K562 (cell line): ENCODE results near the gene ACVR1C. TPM values are rescaled to one million over a fixed set of nuclear protein-coding genes. Genes with fewer than 3 reads are reported as not detected.

Experiments used
- EP400 ChIP-seq: fragments of 450-650 bp; IDR thresholded peaks from 2 replicates; pipeline ENCODE4 v1.6.1; 2017; ENCODE audit warnings: antibody characterized with exemption, mild to moderate bottlenecking, moderate library complexity
- L3MBTL2 ChIP-seq: fragments of 450-650 bp; IDR thresholded peaks from 2 replicates; pipeline ENCODE4 v1.6.1; 2016; ENCODE audit warnings: mild to moderate bottlenecking, moderate library complexity
- NBN ChIP-seq: fragments of 450-650 bp; IDR thresholded peaks from 2 replicates; pipeline ENCODE4 v1.6.1; 2016; ENCODE audit warnings: low read depth, mild to moderate bottlenecking
- ZNF584 ChIP-seq: fragments of 200-800 bp; sonication (Bioruptor generic); IDR thresholded peaks from 2 replicates; pipeline ENCODE4 v1.6.1; 2016; ENCODE audit warnings: low read depth, mild to moderate bottlenecking, missing genetic modification characterization, missing compliant biosample characterization
- polyA plus RNA-seq, 8 experiments: library from polyadenylated mRNA; depleted of rRNA in 4 of 8; stranded (reverse) in 5 of 8; unstranded in 3 of 8; fragments of >200 nt; fragmentation: Nextera tagmentation in 2 of 8; fragmentation: Illumina TruSeq in 1 of 8; extraction: Ambion mirVana in 2 of 8; extraction: Trizol in 1 of 8; gene quantifications; 2 replicates each; pipeline versions ENCODE4 v1.2.1 to v1.2.3, GENCODE V29; 2011 to 2014; ENCODE audit warnings: inconsistent platforms in 1 of 8, missing spikeins in 1 of 8
- total RNA-seq, 7 experiments: library from RNA; depleted of rRNA in 6 of 7; stranded (reverse); fragments of >200 nt in 6 of 7; fragmentation: Illumina TruSeq in 2 of 7; extraction: Trizol in 2 of 7; gene quantifications; 2 replicates each; pipeline versions ENCODE4 v1.2.1 to v1.2.3, GENCODE V29; 2011 to 2021; ENCODE audit warnings: low replicate concordance in 1 of 7
- TF ChIP-seq, protein P1 (sequence below): fragments of 450-650 bp; IDR thresholded peaks from 2 replicates; pipeline ENCODE4 v1.6.1; 2016; ENCODE audit warnings: low read depth
- TF ChIP-seq, protein P2 (sequence below): fragments of 250-450 bp; sonication (Bioruptor Pico); IDR thresholded peaks from 2 replicates; pipeline ENCODE4 v1.5.0; 2021; ENCODE audit warnings: mild to moderate bottlenecking, borderline replicate concordance
- TF ChIP-seq, protein P3 (sequence below): fragments of 450-650 bp; formaldehyde crosslinking; IDR thresholded peaks from 2 replicates; pipeline ENCODE4 v1.4.0; 2022; ENCODE audit warnings: missing genetic modification characterization

Gene ACVR1C
- total and polyA plus RNA-seq, 9 of the 15 experiments (the other 6 are each of a cell fraction or from before 2014, with no cell fraction given) = 0.05 to 0.58 (median 0.28) TPM

DNA sequence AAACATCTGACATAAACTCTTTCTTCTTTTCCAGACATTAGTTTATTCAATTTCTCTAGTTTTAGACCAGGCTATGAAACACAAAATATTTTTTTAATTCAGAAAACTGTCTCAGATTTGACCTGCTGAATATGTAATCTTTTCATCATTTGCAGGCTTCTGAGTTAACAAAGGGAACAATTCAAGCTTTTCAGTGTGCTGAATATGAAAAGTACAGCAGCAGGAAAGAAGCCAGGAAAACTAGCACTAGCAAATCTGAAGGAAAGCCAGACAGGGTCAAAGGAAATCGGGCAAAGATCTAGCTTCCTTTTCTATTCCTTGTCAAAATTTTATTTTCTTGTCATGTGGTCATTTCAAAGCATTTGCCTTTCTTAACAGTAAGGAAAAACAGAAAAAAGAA, 35.3 kb downstream of the ACVR1C start (continued):
- TF ChIP-seq, protein P1, sequence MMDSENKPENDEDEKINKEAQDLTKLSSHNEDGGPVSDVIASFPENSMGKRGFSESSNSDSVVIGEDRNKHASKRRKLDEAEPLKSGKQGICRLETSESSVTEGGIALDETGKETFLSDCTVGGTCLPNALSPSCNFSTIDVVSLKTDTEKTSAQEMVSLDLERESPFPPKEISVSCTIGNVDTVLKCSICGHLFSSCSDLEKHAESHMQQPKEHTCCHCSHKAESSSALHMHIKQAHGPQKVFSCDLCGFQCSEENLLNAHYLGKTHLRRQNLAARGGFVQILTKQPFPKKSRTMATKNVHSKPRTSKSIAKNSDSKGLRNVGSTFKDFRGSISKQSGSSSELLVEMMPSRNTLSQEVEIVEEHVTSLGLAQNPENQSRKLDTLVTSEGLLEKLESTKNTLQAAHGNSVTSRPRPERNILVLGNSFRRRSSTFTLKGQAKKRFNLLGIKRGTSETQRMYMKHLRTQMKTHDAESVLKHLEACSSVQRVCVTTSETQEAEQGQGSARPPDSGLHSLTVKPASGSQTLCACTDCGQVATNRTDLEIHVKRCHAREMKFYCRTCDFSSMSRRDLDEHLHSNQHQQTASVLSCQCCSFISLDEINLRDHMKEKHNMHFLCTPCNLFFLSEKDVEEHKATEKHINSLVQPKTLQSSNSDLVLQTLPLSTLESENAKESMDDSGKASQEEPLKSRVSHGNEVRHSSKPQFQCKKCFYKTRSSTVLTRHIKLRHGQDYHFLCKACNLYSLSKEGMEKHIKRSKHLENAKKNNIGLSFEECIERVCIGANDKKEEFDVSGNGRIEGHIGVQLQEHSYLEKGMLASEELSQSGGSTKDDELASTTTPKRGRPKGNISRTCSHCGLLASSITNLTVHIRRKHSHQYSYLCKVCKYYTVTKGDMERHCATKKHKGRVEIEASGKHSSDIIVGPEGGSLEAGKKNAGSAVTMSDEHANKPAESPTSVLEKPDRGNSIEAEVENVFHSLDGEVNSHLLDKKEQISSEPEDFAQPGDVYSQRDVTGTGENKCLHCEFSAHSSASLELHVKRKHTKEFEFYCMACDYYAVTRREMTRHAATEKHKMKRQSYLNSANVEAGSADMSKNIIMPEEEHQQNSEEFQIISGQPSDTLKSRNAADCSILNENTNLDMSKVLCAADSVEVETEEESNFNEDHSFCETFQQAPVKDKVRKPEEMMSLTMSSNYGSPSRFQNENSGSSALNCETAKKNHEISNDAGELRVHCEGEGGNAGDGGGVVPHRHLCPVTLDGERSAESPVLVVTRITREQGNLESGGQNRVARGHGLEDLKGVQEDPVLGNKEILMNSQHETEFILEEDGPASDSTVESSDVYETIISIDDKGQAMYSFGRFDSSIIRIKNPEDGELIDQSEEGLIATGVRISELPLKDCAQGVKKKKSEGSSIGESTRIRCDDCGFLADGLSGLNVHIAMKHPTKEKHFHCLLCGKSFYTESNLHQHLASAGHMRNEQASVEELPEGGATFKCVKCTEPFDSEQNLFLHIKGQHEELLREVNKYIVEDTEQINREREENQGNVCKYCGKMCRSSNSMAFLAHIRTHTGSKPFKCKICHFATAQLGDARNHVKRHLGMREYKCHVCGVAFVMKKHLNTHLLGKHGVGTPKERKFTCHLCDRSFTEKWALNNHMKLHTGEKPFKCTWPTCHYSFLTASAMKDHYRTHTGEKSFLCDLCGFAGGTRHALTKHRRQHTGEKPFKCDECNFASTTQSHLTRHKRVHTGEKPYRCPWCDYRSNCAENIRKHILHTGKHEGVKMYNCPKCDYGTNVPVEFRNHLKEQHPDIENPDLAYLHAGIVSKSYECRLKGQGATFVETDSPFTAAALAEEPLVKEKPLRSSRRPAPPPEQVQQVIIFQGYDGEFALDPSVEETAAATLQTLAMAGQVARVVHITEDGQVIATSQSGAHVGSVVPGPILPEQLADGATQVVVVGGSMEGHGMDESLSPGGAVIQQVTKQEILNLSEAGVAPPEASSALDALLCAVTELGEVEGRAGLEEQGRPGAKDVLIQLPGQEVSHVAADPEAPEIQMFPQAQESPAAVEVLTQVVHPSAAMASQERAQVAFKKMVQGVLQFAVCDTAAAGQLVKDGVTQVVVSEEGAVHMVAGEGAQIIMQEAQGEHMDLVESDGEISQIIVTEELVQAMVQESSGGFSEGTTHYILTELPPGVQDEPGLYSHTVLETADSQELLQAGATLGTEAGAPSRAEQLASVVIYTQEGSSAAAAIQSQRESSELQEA = no peak
- TF ChIP-seq, protein P2, sequence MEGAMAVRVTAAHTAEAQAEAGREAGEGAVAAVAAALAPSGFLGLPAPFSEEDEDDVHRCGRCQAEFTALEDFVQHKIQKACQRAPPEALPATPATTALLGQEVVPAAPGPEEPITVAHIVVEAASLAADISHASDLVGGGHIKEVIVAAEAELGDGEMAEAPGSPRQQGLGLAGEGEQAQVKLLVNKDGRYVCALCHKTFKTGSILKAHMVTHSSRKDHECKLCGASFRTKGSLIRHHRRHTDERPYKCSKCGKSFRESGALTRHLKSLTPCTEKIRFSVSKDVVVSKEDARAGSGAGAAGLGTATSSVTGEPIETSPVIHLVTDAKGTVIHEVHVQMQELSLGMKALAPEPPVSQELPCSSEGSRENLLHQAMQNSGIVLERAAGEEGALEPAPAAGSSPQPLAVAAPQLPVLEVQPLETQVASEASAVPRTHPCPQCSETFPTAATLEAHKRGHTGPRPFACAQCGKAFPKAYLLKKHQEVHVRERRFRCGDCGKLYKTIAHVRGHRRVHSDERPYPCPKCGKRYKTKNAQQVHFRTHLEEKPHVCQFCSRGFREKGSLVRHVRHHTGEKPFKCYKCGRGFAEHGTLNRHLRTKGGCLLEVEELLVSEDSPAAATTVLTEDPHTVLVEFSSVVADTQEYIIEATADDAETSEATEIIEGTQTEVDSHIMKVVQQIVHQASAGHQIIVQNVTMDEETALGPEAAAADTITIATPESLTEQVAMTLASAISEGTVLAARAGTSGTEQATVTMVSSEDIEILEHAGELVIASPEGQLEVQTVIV (CRISPR knock-in tag) = no peak
- TF ChIP-seq, protein P3, sequence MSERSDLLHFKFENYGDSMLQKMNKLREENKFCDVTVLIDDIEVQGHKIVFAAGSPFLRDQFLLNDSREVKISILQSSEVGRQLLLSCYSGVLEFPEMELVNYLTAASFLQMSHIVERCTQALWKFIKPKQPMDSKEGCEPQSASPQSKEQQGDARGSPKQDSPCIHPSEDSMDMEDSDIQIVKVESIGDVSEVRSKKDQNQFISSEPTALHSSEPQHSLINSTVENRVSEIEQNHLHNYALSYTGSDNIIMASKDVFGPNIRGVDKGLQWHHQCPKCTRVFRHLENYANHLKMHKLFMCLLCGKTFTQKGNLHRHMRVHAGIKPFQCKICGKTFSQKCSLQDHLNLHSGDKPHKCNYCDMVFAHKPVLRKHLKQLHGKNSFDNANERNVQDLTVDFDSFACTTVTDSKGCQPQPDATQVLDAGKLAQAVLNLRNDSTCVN = no peak
- no peak for TF ChIP-seq ZNF584 (CRISPR knock-in tag)
- no peak for TF ChIP-seq EP400
- TF ChIP-seq L3MBTL2 = no peak
- TF ChIP-seq NBN = no peak
